Fibroblast of the conjunctiva (primary cell): Measurements from ENCODE around the gene NOTCH3.

Experiments used
- DNase-seq: peaks from one replicate; pipeline ENCODE4 v3.0.0-alpha.2; 2010; ENCODE audit warnings: low read depth

The NOTCH3 gene

GRCh38 chr19:15235781-15236180, 35.0 kb upstream of the NOTCH3 start:
- DNase-seq, result no peak

- no peak for DNase-seq
Observed at GRCh38 chr19:15234431-15235130, 33.8 kb upstream of the NOTCH3 start.

- no peak for DNase-seq
Observed at GRCh38 chr19:15231271-15231670, 30.5 kb upstream of the NOTCH3 start.

- no peak for DNase-seq
Observed at GRCh38 chr19:15227261-15227660, 26.5 kb upstream of the NOTCH3 start.

- DNase-seq, result no peak
Observed at GRCh38 chr19:15225760-15226159, 25.0 kb upstream of the NOTCH3 start.

GRCh38 chr19:15223649-15224361, 23.0 kb upstream of the NOTCH3 start:
- DNase-seq, result no peak

- peak; percentile 95 for DNase-seq
Observed at GRCh38 chr19:15222738-15223648, 22.2 kb upstream of the NOTCH3 start.

GRCh38 chr19:15220833-15221232, 20.0 kb upstream of the NOTCH3 start:
- DNase-seq, result no peak

- DNase-seq, result no peak
Observed at GRCh38 chr19:15218501-15218900, 17.7 kb upstream of the NOTCH3 start.

- DNase-seq, result no peak
Observed at GRCh38 chr19:15216363-15216762, 15.6 kb upstream of the NOTCH3 start.

- DNase-seq, result no peak
Observed at GRCh38 chr19:15213715-15214381, 13.1 kb upstream of the NOTCH3 start.

- DNase-seq, result no peak
Observed at GRCh38 chr19:15212711-15213110, 11.9 kb upstream of the NOTCH3 start.

GRCh38 chr19:15210323-15210781, 9.6 kb upstream of the NOTCH3 start:
- peak; percentile 35 for DNase-seq

GRCh38 chr19:15201374-15202023, 704 bp upstream of the NOTCH3 start:
- no peak for DNase-seq

- no peak for DNase-seq
Observed at GRCh38 chr19:15199661-15200552, 888 bp downstream of the NOTCH3 start.

- DNase-seq, result no peak
Observed at GRCh38 chr19:15198951-15199660, 1.7 kb downstream of the NOTCH3 start.

- DNase-seq, result no peak
Observed at GRCh38 chr19:15197942-15198341, 2.9 kb downstream of the NOTCH3 start.

- DNase-seq, result no peak
Observed at GRCh38 chr19:15197275-15197941, 3.4 kb downstream of the NOTCH3 start.

GRCh38 chr19:15196360-15197005, 4.3 kb downstream of the NOTCH3 start:
- DNase-seq, result no peak
